HG03460 (cell line): ENCODE measurements around the gene SLC39A7.

Source experiments
- ATAC-seq: cut with Tn5 transposase; IDR thresholded peaks from one replicate; pipeline ENCODE4 v1.9.1; 2021; ENCODE audit not compliant: unreplicated experiment

Gene SLC39A7

DNA sequence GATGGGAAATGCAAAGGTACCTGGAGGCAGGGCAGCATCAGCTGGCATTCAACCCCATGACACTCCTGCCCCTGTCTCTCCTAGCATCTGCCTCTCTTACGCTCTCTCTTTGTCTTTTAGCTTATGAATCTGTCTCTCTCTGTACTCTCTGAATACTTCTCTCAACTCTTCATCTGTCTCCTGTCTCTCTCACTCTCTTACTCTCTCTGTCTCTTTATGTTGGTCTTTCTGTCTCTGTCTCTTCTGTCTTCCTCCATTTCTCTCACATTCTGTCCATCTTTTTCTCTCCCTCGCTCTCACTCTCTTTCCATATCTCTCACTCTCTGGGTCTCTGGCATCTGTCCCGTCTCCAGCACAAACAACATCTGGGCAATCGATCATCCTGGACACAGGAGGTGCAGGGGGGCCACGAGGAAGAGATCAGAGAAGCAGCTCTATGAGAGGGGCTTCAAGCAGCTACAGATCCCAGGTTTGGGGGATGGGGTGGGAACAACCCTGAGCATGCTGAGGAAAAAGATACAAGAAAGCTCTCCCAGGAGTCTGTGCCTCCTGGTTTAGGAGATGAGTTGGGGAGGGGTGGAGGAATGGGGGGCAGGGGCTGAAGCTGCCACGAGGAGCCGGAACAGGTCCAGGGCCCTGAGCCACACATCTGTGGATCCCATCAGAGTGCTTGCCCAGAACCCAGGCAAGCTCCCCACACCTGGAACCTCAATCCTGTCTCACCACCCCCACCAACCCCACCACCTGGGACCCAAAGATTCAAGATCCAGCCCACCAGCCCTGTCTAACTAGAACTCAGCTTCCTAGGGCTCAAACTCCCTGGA lies 10.8 kb upstream of the SLC39A7 start:
- no peak for ATAC-seq

DNA sequence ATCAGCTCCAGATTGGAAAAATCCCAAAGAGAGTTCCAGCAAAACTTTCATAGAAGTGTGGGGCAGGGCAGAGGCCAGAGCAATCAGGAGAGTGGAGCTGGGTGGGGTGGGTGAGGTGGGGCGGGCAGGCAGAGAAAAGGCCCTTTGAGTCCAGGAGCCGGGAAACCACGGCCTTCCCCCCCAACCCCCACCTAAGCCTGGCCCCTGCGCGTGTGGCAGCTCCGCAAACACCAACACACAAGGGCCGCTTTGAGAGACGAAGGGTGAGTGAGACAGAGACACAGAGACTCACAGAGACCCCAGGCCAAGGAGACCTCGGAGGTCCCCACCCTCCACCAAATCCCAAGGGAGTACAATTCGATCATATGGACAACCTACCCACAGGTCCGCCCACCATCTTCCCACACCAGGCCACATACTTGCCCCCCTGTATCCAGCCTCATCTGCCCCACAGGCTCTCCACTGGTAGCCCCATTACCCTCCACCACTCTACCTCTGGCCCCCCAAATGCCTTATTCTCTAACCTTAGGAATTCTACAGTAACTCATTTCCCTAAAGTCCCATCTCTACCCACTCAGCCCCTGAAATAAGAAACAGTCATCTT lies 10.1 kb upstream of the SLC39A7 start:
- no peak for ATAC-seq

- ATAC-seq = no peak
These were observed 9.1 kb upstream of the SLC39A7 start for GRCh38 chr6:33191383-33192104.

GRCh38 chr6:33192105-33192646 lies 8.5 kb upstream of the SLC39A7 start, which contains the start of gene COL11A2:
Gene COL11A2, minus strand, starts transcription at chr6:33192467. Its CDS starts 227 bp downstream, at chr6:33192240.
- no peak for ATAC-seq

- no peak for ATAC-seq
These were observed 7.7 kb upstream of the SLC39A7 start for GRCh38 chr6:33192671-33193602.

DNA sequence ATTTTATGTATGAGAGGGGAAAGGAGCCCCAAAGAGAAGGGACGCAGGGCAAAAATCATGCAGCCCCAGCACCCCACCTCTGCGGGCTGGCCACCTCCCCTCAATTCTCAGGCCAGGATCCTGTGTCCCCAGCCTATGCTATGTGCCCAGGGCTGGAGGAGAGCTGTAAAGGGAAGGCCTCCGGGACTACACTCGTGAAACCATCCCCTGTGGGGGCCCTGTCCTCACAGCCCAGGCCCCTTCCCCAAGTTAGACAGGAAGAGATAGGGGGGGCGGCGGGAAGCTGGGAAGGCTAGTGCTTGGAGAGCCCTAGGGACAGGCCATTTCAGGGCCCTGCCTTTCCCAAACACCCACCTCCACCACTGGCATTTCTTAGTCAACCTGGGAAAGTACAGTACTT lies 7.0 kb upstream of the SLC39A7 start:
- ATAC-seq = no peak

DNA sequence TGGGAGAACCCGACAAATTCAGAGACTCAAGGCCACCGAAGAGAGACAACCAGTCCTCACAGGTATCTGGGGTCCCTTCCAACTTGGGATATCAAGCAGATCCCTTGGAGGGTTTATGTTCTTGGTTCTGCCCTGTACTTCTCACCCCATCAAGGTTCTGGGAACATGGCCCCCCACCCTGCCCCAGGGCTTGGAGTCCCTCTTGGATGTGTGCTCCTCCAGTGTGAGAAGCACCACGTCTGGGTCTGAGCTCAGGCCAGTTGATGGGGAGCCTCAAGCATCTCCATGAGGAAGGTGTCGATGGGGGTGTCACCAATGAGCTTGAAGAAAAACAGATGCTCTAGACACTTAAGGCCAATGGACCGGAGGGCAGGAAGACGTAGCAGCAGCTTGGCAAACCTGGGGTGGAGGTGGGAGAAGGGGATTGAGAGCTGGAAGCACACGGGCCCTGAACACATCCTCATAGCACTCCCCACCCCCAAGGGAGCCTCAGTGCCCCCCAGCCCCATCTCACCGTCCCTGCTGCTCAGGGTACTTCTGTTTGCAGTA lies 6.2 kb upstream of the SLC39A7 start:
- no peak for ATAC-seq

DNA sequence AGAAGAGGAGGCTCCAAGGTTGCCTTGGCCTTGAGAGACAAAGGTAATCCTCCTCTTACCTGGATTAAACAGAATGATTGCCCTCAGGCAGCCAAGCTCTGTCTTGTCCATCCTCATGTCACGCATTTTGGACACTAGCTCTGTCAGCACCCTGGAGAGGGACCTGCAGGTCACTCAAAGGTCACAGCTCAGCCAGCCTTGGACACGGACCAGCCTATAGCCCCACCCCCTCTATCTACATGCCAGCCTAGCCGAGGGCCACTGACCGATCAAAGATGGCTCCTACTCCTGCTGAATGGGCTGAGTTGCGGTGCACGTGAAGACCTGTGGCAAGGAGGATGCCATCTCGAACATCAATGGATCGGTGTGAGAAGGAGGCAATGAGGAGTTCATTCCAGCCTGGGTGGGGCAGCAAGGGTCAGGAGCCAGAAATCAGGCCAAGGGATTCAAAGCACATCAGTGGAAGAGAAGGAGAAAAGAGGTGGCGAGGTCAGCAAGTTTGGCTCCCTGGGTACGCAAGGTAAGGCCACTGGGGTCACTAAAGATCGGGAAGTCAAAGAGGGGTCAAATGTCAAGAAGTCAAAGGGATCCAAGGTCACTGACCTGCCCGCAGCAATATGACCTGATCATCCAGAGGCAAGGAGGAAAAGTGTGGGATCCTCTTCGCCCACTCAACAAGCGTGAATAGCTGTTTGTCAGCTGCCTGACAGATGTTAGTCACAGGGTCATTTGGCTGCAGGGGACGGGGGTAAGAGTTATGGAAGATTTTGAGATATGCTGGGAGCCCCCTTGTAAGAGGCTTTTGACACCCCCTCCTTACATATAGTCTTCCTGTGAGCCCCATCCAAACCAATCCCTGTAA lies 5.1 kb upstream of the SLC39A7 start:
- no peak for ATAC-seq

GRCh38 chr6:33197431-33198048 lies 3.1 kb upstream of the SLC39A7 start:
- ATAC-seq = no peak

DNA sequence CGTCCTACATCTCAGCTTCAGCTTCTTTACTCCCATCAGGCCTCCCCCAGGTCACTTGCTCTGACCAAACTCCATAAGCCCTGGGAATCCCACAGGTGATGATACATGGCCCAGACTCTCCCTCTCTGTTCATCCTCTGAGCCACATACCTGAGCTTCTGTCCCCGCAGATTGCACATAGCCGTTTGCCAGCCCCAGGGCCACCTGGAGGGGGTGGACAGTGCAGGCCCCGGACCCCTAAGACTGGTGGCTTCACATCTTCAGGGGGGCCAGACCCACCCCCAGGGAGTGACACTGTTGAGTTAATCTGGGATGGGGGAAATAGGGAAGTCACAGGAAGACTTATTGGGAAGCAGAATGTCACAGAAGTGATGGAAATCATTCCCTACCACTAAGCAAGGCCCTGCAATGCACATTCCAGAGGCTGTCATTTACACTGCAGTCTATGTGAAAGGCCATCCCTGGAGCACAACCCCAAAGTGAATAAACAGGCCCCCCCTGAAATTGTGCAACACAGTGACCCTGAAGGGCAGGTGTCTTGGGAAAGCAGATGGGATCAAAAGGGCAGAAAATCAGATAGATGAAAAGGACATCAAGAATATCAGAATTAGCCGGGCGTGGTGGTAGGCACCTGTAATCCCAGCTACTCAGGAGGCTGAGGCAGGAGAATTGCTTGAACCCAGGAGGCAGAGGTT lies 2.4 kb upstream of the SLC39A7 start:
- no peak for ATAC-seq

DNA sequence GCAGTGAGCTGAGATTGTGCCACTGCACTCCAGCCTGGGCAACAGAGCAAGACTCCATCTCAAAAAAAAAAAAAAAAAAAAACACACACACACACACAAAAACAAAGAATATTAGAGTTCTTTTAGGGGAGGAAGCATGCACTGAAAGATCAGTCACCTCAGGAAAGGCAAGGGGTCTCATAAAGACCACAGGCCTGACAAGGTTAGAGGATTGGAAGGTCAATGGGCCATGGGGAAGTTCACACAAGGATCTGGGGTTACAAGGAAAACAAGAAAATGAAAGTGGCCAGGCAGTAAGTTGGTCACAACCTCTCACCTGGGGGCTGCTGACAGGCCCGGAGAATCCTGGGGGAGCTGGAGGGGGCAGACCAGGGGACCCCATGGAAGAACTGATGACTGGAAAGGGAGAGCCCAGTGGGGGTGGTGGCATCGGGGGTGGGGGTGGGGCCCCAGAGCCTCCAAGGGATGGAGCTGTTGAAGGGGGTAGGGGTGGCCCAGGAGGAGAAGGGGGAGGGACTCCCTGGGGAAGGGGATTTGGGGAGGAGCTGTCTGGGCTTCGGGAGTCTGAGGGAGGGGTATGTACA lies 1.7 kb upstream of the SLC39A7 start:
- no peak for ATAC-seq

- ATAC-seq = no peak
These were observed 914 bp upstream of the SLC39A7 start for GRCh38 chr6:33199687-33200218.

- no peak for ATAC-seq
These were observed 479 bp downstream of the SLC39A7 start for GRCh38 chr6:33201147-33201545.

- ATAC-seq = no peak
These were observed 1.3 kb downstream of the SLC39A7 start for GRCh38 chr6:33201935-33202334.

DNA sequence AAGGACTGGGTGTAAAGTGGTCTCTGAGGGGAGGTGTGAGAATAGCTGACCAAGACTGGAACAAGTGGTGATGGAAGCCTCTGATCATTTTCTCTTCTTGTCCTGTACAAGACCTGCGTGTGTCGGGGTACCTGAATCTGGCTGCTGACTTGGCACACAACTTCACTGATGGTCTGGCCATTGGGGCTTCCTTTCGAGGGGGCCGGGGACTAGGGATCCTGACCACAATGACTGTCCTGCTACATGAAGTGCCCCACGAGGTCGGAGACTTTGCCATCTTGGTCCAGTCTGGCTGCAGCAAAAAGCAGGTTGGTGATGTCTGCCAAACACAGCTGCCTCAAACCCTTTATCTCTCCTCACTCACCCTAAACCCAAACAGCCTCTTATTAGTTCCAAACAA lies 2.1 kb downstream of the SLC39A7 start:
- no peak for ATAC-seq

DNA sequence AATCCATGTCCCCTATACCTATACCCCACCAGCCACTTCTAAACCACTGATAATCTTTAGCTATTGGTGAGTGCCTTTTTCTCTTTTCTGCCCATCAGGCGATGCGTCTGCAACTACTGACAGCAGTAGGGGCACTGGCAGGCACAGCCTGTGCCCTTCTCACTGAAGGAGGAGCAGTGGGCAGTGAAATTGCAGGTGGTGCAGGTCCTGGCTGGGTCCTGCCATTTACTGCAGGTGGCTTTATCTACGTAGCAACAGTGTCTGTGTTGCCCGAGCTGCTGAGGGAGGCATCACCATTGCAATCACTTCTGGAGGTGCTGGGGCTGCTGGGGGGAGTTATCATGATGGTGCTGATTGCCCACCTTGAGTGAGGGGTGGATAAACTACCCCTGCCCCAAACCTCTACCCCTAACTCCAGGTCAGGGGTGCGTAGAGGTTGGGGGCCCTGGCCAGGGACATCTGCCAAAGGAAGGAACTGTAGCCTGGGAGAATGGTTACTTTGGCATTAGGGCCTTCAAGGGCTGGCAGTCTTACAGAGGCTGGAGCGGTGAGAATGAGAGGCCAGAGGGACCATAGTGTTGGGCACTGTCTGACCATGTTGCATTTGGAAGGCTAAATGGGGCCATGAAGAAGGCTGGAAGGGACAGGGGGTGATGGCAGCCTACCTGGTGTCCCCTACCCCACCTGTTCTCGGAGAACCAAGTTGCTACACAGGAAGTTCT lies 2.9 kb downstream of the SLC39A7 start:
- ATAC-seq = no peak

- ATAC-seq = no peak
These were observed 3.4 kb downstream of the SLC39A7 start for GRCh38 chr6:33204165-33204414.
